Testis (tissue), 2 donors: ENCODE data around the gene COL15A1.

Experiments used
- CTCF ChIP-seq, 3 experiments: fragments of 450-650 bp in 2 of 3; fragments of 200-600 bp in 1 of 3; sonication (generic) in 1 of 3; IDR thresholded peaks; one replicate each; pipeline ENCODE4 v1.5.1; 2016 to 2019; ENCODE audit warnings: antibody characterized with exemption in 3 of 3, mild to moderate bottlenecking in 2 of 3, moderate library complexity in 1 of 3
- POLR2A ChIP-seq: fragments of 450-650 bp; IDR thresholded peaks from one replicate; pipeline ENCODE4 v1.6.1; 2017; ENCODE audit warnings: antibody characterized with exemption, mild to moderate bottlenecking, moderate library complexity

DNA sequence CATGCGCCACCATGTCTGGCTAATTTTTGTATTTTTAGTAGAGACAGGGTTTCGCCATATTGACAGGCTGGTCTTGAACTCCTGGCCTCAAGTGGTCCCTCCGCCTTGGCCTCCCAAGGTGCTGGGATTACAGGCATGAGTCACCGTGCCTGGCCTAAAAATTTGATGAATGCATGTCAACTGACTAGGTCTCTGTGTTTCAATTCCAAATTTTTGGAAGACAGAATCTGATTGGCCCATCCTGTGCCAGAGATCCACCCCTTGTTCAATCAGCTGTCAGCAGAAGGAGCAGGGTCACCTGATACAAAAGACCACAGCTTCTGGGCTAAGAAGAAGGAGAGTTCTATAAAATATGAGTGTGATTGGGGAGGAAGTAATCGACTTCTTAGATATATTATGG is 43.5 kb upstream of the COL15A1 start:
- TF ChIP-seq POLR2A, result no peak
- TF ChIP-seq CTCF (IDR thresholded peaks at IDR 0.05), result no peak
